ENCODE data around the gene KIAA1328.

KIAA1328 gene

GRCh38 chr18:37265382-37265781 lies 436.5 kb downstream of the KIAA1328 start:
- intact Hi-C loops (cut with DNase I) = no loop called here
- peak in 2 of 10 donors; percentile 66 to 70 for DNase-seq

DNA sequence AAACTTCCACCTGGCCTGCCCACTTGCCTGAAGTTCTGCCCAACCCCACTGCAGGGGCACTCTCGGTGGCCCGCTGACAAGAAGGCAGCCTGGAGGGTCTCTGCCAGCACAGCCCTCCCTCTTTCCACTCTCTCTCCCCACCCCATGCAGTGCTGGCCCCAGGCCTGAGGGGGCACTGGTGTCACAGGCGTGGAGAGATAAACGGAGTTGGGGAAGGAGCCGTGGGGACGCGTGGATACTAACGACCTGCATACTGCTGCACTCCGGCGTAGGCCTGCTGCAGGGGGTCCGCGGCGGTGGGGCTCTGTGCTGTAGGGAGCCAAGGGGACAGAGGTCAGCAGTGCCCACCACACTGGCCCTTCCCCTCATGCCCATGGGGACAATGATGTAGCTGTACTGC lies 437.4 kb downstream of the KIAA1328 start:
- intact Hi-C loops (cut with DNase I) = no loop called here
- peak in 1 of 10 donors; percentile 71 for DNase-seq

DNA sequence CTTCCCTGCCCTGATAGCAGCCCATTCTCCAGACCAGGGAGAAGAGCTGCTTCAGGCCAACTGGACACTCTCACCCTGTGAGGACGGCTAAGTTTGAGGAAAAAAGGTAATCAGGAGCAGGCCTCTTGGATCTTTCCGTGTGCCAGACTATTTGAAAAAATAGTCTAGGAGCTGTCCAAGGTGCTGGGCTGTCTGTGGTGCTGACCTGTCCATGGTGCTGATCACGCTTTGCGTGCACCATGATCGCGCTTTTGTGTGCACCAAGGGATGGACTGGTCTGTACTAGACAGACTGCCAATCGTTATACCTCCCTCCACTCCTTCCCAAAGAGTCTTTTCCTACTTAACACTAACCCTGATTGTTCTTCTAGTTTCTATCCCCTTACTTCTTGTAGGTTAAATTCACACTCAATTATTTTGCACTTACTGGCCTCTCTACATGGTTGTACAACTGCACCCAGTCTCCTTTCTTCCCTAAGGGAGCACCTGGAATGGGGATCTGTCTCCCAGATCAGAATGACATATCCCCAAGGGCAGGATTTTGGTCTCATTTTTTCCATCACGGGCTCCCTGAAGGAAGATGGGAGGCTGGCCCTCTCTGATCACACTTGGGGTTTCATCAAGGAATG lies 441.2 kb downstream of the KIAA1328 start:
- DNase-seq = peak in 3 of 10 donors; percentile 32 to 85 (median 40)
- intact Hi-C loops (cut with DNase I) = no loop called here

GRCh38 chr18:37270666-37271052 lies 441.7 kb downstream of the KIAA1328 start:
- DNase-seq = peak in 1 of 10 donors; percentile 78
- intact Hi-C loops (cut with DNase I) = no loop called here

DNA sequence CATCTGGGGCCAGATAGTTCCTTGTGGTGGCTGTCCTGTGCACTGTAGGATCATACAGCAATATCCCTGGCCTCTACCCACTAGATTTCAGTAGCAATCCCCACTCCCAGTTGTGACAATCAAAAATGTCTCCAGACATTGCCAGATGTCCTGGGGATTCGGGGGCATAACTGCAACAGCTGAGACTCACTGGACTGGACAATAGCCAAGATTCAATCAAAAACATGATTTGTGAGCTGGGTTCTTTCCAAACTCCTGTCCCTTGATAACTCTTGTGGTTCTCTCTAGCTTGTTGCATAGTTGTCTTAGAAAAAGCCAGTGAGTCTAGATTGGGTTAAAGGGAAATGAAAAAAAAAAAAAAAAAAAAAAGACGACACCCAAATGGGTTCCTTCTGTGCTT lies 443.3 kb downstream of the KIAA1328 start:
- intact Hi-C loops (cut with DNase I) = no loop called here
- no peak for DNase-seq

GRCh38 chr18:37272841-37273240 lies 443.9 kb downstream of the KIAA1328 start:
- no peak for DNase-seq
- intact Hi-C loops (cut with DNase I) = no loop called here

- intact Hi-C loops (cut with DNase I) = no loop called here
- DNase-seq = peak in 1 of 10 donors; percentile 86
These were observed 445.6 kb downstream of the KIAA1328 start for GRCh38 chr18:37274309-37275236.

DNA sequence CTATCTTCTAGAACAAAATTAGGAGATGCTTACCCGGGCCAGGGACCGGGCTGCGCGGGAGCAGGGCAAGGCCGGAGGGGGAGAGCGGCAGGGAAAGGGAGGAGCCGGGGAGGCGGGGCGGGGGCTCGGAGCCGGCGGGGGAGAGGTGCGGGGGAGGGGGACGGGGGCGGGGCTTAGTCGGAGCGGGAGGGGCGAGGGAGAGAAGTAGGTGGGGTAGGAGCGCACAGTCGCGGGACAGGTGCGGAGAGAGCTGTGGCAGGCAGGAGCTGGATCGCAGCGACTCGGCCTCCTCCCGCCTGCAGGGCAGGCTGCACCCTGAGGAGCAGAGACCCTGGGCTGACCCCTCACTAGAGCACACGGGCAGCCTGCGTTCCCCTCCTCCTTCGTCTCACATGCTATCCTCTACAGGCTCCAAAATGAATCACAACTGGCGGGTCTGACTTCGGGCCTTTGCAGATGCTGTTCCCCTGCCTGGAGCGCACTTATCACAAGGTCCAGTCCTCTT lies 446.4 kb downstream of the KIAA1328 start:
- no peak for DNase-seq
- intact Hi-C loops (cut with DNase I) = no loop called here

DNA sequence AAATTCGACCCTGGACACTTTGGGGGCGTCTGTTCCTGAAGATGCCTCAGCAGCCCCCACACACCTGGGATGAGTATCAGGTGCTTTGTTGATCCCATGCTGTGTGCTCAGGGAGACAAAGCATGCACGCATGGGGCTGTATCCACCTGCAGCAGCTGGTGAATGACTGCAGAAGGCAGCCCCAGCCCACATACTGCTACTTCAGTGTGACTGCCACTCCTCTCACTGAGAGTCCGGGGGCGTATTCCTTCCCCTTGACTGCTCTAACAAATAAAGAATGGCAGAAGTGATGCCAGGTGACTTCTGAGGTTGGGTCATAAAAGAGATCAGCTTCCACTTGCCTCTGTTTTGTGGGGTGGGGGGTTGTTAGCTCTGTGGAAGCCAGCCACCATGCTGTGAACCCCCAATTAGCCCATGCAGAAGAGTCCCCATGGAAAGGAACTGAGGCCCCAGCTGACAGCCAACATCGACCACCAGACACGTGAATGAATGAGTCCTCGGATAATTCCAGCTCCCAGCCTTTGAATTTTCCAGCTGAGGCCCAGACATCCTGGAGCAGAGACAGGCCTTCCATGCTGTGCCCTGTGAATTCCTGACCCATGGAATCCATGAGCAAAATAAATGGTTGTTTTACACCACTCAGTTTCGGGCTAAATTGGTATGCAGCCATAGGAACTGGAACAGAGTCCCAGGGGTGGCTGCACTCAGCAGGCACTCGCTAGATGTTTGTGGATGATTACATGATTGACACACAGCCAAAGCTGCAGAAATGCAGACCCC lies 447.4 kb downstream of the KIAA1328 start:
- intact Hi-C loops (cut with DNase I) = no loop called here
- no peak for DNase-seq

DNA sequence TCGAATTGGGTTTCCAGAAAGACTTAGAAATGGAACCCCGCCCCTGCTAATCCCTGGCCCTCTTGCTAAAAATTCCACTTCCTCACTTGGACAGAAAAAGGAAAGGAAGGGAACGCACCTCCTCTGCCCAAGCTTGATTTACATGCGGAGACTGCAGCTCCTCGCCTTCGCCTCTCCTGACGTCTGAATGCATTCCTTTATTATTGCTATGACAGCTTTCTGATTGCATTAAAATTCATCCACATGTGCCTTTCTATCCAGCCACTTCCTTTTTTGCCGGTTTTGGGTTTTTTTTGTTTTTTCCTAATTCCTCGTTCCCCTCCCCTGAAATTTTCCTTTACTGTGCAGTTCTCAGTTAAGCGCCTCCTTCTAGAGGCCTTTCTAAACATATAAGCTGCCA lies 448.9 kb downstream of the KIAA1328 start:
- DNase-seq = no peak
- intact Hi-C loops (cut with DNase I) = no loop called here
